ENCODE results near the gene ABCC12. TPM values are rescaled to one million over a fixed set of nuclear protein-coding genes. Genes with fewer than 3 reads are reported as not detected.

Gene ABCC12
- total and polyA plus RNA-seq, 2 of the 4 experiments (the other 2 are of a cell fraction) = under 0.01 TPM; not detected in 1

- Histone ChIP-seq H4K5ac (ENCODE audit: low read depth, low read length) (no peak overlapping the region), H2AFZ (replicated peaks; ENCODE audit: low read length, poor library complexity) (no peak overlapping the region), H2BK120ac (ENCODE audit: low read depth, low read length) (no peak overlapping the region), H3K4me3 (ENCODE audit: insufficient read depth, low read depth, low read length) (no peak overlapping the region), H3K4me1 (ENCODE audit: control insufficient read depth, insufficient read depth, low read length) (no peaks in the 10 kb centered on the region), H3K9ac (ENCODE audit: low read depth, low read length) (no peak overlapping the region), H4K20me1 (ENCODE audit: insufficient read depth, low read length) (no peaks in the 10 kb centered on the region), H3K18ac (ENCODE audit: low read depth, low read length) (no peak overlapping the region), H3K79me1 (ENCODE audit: low read depth in 1 of 2, low read length in 2 of 2) (no peaks in the 10 kb centered on the region), H3K14ac (replicated peaks; ENCODE audit: low read depth, low read length) (no peak overlapping the region), H4K8ac (ENCODE audit: low read depth in 2 of 2, low read length in 2 of 2) (no peak overlapping the region), H2BK5ac (ENCODE audit: low read depth, low read length, poor library complexity, severe bottlenecking) (no peak overlapping the region), H3K27ac (ENCODE audit: insufficient read depth, low read length) (no peak overlapping the region), H3K9me3 (ENCODE audit: control insufficient read depth, insufficient read depth, low read length) (no peaks in the 10 kb centered on the region), H2BK15ac (ENCODE audit: low read depth, low read length) (no peak overlapping the region), H2AK9ac (replicated peaks; ENCODE audit: low read depth, low read length, poor library complexity) (no peak overlapping the region), H2AK5ac (ENCODE audit: low read depth, low read length) (no peak overlapping the region), H2BK20ac (ENCODE audit: low read depth, low read length) (no peak overlapping the region), H3K9me1 (ENCODE audit: insufficient read depth, low read length) (no peaks in the 10 kb centered on the region; the same call in 1 of the 2 replicates), H3K56ac (ENCODE audit: extremely low read depth, insufficient read depth, low read length) (no peak overlapping the region), H3K4me2 (ENCODE audit: low read depth, low read length) (no peak overlapping the region), H4K91ac (ENCODE audit: insufficient read depth, low read depth, low read length) (no peak overlapping the region), H3K4ac (ENCODE audit: low read depth, low read length) (no peak overlapping the region), H3K23ac (ENCODE audit: low read depth, low read length) (no peak overlapping the region), H3K36me3 (ENCODE audit: control insufficient read depth, insufficient read depth, low read length) (no peaks in the 10 kb centered on the region), H3K27me3 (ENCODE audit: control insufficient read depth, insufficient read depth, low read length) (peaks cover 26% of the 10 kb centered on the region)
- TF ChIP-seq USF2 (IDR thresholded peaks at IDR 0.05; ENCODE audit: low read depth, low read length) (no peak), MAZ (IDR thresholded peaks at IDR 0.05; ENCODE audit: borderline replicate concordance, low read depth, low read length) (no peak), RFX5 (IDR thresholded peaks at IDR 0.05; ENCODE audit: low read depth, low read length) (no peak), FOS (IDR thresholded peaks at IDR 0.05; ENCODE audit: low read depth, low read length) (no peak), NFE2L2 (IDR thresholded peaks at IDR 0.05; ENCODE audit: low read depth, low read length) (no peak), RCOR1 (IDR thresholded peaks at IDR 0.05; ENCODE audit: insufficient replicate concordance, low read length) (no peak), MXI1 (IDR thresholded peaks at IDR 0.05; ENCODE audit: borderline replicate concordance, low read depth, low read length) (no peak), CEBPB (IDR thresholded peaks at IDR 0.05; ENCODE audit: low read depth, low read length) (no peak), POLR2A (IDR thresholded peaks at IDR 0.05; ENCODE audit: low read depth, low read length) (no peak), BHLHE40 (IDR thresholded peaks at IDR 0.05; ENCODE audit: low read depth, low read length) (no peak), ELK1 (IDR thresholded peaks at IDR 0.05; ENCODE audit: borderline replicate concordance, low read depth, low read length) (no peak), CTCF (conservative IDR thresholded peaks at IDR 0.05; ENCODE audit: low read depth, low read length) (no peak), SMC3 (IDR thresholded peaks at IDR 0.05; ENCODE audit: low read depth, low read length) (no peak), CHD1 (IDR thresholded peaks at IDR 0.05; ENCODE audit: low read depth, low read length) (no peak), RAD21 (IDR thresholded peaks at IDR 0.05; ENCODE audit: low read length) (no peak), MAFK (IDR thresholded peaks at IDR 0.05; ENCODE audit: low read depth, low read length) (no peak)
- POLR2A ChIA-PET (ENCODE audit: unreplicated experiment) = no interaction called here
- no CpG with 5 or more reads among the region's 4 CpGs for WGBS, 2 experiments (ENCODE audit: extremely low coverage in 2 of 2, insufficient read length in 1 of 2)
- dilution Hi-C loops (cut with HindIII; ENCODE audit: low sequenced_read_pairs, unreplicated experiment) = no loop called here
- CTCF ChIA-PET = no interaction called here
- intact Hi-C loops (cut with micrococcal nuclease) = no loop called here
- BruUV-seq (replicated peaks) = no TSS peak
- ATAC-seq (ENCODE audit: low read depth) = no peak
- in situ Hi-C loops (cut with MboI; ENCODE audit: low sequenced_read_pairs) = no loop called here
- no peak for DNase-seq
Observed at GRCh38 chr16:48187779-48188178, 32.0 kb upstream of the ABCC12 start.
